Glutamatergic neuron (in vitro differentiated cells): ENCODE measurements around the gene NOA1. TPM values are rescaled to one million over a fixed set of nuclear protein-coding genes. Genes with fewer than 3 reads are reported as not detected.

Source experiments
- DNase-seq: peaks from one replicate; pipeline ENCODE4 v3.0.0; 2022
- H3K27ac Mint-ChIP-seq: one replicate; pipeline ENCODE4 v1.8.0; 2020; ENCODE audit warnings: mild to moderate bottlenecking, mixed read lengths, inconsistent platforms; ENCODE audit not compliant: unreplicated experiment
- H3K27me3 Mint-ChIP-seq: one replicate; pipeline ENCODE4 v1.8.0; 2020; ENCODE audit warnings: mild to moderate bottlenecking, moderate library complexity, mixed read lengths, inconsistent platforms; ENCODE audit not compliant: unreplicated experiment
- H3K36me3 Mint-ChIP-seq: one replicate; pipeline ENCODE4 v1.8.0; 2020; ENCODE audit warnings: mild to moderate bottlenecking, mixed read lengths, inconsistent platforms; ENCODE audit not compliant: unreplicated experiment
- H3K4me1 Mint-ChIP-seq: one replicate; pipeline ENCODE4 v1.8.0; 2020; ENCODE audit warnings: mild to moderate bottlenecking, low read depth, mixed read lengths, inconsistent platforms; ENCODE audit not compliant: unreplicated experiment
- H3K4me3 Mint-ChIP-seq: one replicate; pipeline ENCODE4 v1.8.0; 2020; ENCODE audit warnings: mild to moderate bottlenecking, mixed read lengths, inconsistent platforms; ENCODE audit not compliant: unreplicated experiment
- H3K9me3 Mint-ChIP-seq: one replicate; pipeline ENCODE4 v1.8.0; 2020; ENCODE audit warnings: mild to moderate bottlenecking, moderate library complexity, mixed read lengths, inconsistent platforms; ENCODE audit not compliant: unreplicated experiment
- long read RNA-seq: library from polyadenylated mRNA; unstranded; transcript quantifications from one replicate; pipeline ENCODE4 v2.0.0, GENCODE V29; 2020; ENCODE audit not compliant: unreplicated experiment
- total RNA-seq: library from RNA; stranded (reverse); fragmentation: NEBNext Ultra II Directional; extraction: Animal tissue kit (Norgen Biotek cat#: 25700); gene quantifications from one replicate; pipeline ENCODE4 v1.2.1, GENCODE V29; 2021; ENCODE audit not compliant: unreplicated experiment
- TF ChIP-seq, protein P1 (sequence below): fragments of 200-600 bp; sonication (generic); IDR thresholded peaks from one replicate; pipeline ENCODE4 v1.5.0; 2021; ENCODE audit not compliant: partially characterized antibody, unreplicated experiment

NOA1 gene
- 10.3 TPM for total RNA-seq
- long read RNA-seq, transcript NOA1-201 (7 exons, 3,415 nt): major isoform, 20 of 22 reads
- long read RNA-seq, partial matches to known transcripts: 1 of 22 reads
- long read RNA-seq, other reads (novel, unspliced or antisense): 1 of 22 reads

DNA sequence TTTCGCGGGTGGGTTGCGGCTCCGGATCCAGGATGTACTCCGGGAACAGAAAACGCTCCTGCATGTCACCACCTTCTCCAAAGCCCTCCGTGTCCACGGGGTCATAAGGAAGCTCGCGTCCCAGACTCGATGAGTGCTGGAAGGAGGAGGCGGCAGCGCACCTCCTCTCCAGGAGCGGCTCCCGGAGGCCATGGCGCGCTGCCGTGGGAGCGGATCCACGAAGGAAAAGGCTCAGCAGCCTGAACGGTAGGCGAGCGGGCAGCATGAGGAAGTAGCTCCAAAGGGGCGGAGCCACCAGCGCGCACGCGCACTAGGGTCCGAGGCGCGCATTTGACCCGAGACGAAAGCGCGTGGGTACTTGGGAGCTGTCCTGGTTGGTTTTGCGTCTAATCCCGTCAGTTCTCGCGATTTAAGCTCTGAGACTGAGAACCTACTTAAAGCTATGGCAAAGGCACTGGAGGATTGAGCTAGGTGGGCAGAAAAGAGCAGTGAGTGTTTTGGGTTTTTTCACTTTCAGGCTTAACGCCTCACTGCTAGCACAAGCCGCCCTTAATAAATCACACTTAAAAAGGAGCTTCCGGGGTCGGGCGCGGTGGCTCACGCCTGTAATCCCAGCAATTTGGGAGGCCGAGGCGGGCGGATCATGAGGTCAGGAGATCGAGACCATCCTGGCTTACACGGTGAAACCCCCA lies at the start of gene NOA1:
TSS of gene NOA1 (minus strand) at position 286 of the 692 bp plus-strand sequence. CDS start at position 265, 21 bp downstream.
- H3K4me3 Mint-ChIP-seq: peak within 1 kb of the TSS; percentile 99
- TF ChIP-seq, protein P1, sequence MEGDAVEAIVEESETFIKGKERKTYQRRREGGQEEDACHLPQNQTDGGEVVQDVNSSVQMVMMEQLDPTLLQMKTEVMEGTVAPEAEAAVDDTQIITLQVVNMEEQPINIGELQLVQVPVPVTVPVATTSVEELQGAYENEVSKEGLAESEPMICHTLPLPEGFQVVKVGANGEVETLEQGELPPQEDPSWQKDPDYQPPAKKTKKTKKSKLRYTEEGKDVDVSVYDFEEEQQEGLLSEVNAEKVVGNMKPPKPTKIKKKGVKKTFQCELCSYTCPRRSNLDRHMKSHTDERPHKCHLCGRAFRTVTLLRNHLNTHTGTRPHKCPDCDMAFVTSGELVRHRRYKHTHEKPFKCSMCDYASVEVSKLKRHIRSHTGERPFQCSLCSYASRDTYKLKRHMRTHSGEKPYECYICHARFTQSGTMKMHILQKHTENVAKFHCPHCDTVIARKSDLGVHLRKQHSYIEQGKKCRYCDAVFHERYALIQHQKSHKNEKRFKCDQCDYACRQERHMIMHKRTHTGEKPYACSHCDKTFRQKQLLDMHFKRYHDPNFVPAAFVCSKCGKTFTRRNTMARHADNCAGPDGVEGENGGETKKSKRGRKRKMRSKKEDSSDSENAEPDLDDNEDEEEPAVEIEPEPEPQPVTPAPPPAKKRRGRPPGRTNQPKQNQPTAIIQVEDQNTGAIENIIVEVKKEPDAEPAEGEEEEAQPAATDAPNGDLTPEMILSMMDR: no peak
- peaks cover 6% of the 10 kb centered on the region for H3K27me3 Mint-ChIP-seq
- DNase-seq: peak; percentile 98
- peaks cover 8% of the 10 kb centered on the region for H3K4me1 Mint-ChIP-seq
- peak within 1 kb of the TSS; percentile 93 for H3K27ac Mint-ChIP-seq
- H3K36me3 Mint-ChIP-seq: peaks cover 5% of the 10 kb centered on the region
- peaks cover 9% of the 10 kb centered on the region for H3K9me3 Mint-ChIP-seq

DNA sequence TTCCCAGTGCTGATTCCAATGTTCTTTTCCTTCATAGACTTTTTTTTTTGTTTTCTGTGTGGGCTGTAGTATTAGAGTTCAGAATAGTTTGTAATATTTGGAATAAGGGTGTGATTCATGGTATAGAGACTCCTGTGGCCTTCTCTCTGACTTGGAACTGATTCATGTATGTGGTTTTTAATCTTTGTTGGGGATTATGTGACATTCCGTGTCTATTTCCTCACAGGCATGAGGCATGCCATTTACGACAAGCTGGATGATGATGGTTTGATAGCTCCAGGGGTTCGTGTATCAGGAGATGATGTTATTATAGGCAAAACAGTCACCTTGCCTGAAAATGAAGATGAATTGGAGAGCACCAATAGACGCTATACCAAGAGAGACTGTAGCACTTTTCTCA lies 45.7 kb upstream of the NOA1 start:
- H3K4me3 Mint-ChIP-seq: no peak overlapping the region
- H3K27ac Mint-ChIP-seq: no peak overlapping the region
- no peaks in the 10 kb centered on the region for H3K36me3 Mint-ChIP-seq

DNA sequence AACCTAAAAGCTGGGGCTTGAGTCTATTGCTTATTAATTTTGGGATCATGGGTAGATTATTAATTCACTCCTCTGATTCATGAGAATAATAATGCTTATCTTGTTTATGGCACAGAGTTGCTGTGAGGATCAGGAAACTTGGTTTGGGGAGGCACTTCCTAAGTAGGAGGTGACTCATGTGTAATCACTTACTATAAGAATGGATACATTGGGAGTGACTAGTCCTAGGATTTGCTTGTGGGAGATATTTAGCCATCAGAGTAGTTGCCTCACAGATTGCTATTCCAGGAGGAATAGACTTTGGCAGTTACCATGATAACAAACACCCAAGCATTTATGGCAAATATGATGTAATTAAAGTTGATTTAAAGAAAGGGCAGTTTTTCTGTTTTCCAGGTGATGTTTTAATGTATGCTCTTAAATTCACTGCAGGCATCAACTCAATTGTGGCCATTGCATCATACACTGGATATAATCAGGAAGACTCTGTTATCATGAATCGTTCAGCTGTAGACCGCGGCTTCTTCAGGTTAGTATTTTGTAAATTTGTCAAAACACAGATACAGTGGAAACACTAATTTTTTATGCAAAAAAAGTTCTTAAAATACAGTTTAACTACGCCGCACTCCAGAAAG lies 43.2 kb upstream of the NOA1 start:
- no peaks in the 10 kb centered on the region for H3K36me3 Mint-ChIP-seq
- no peak overlapping the region for H3K27ac Mint-ChIP-seq
- no peak for DNase-seq
- no peaks in the 10 kb centered on the region for H3K9me3 Mint-ChIP-seq
- TF ChIP-seq, protein P1: no peak
- no peak overlapping the region for H3K4me3 Mint-ChIP-seq
- H3K27me3 Mint-ChIP-seq: peaks cover 1% of the 10 kb centered on the region
- H3K4me1 Mint-ChIP-seq: no peaks in the 10 kb centered on the region

More for the DNA sequence above, 45.7 kb upstream of the NOA1 start:
- no peak for DNase-seq
- H3K4me1 Mint-ChIP-seq: no peaks in the 10 kb centered on the region
- peaks cover 1% of the 10 kb centered on the region for H3K27me3 Mint-ChIP-seq
- TF ChIP-seq, protein P1: no peak
- H3K9me3 Mint-ChIP-seq: no peaks in the 10 kb centered on the region

DNA sequence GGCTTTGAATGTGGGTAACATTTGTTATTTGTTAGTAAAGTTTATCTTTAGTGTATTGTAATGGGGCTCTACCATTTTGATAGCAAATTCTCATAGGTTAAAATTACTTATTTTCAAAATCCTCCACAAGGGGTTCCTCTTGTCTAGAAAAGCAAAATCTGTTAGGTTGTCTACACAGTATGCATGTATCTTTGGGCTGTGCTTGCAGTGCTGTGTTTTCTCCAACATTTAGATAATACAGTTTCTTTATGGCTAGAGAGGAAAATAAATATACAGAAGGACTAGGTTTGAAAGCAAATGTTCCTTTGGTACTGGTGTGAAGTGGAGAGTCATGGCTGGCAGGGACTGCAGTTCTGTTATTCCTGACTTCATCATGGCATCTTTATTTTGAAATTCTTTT lies 41.6 kb upstream of the NOA1 start:
- no peaks in the 10 kb centered on the region for H3K4me1 Mint-ChIP-seq
- H3K36me3 Mint-ChIP-seq: no peaks in the 10 kb centered on the region
- H3K27me3 Mint-ChIP-seq: peaks cover 1% of the 10 kb centered on the region

More for the DNA sequence above, 41.6 kb upstream of the NOA1 start:
- no peak for DNase-seq
- no peaks in the 10 kb centered on the region for H3K9me3 Mint-ChIP-seq
- no peak overlapping the region for H3K4me3 Mint-ChIP-seq
- TF ChIP-seq, protein P1: no peak
- H3K27ac Mint-ChIP-seq: no peak overlapping the region
